ENCODE results near the gene GPSM1.

Gene GPSM1

DNA sequence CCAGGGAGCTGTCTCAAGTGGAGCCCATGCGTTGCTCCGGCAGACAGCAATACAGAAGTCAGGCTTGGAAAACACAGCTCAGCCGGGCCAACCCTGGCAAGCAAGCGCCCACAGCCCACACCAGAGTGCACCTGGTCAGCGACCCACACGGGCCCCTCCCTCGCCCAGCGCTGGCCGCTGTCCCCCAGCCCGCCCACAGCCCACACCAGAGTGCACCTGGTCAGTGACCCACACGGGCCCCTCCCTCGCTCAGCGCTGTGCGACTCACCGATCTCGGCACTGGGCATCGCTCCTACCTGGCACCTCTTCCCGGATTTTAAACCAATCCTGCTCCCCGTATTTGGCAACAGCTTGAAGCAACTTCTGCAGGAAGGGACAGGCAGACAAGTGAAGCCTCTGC lies 59.9 kb downstream of the GPSM1 start:
- H3K9me3 ChIP-seq (ENCODE audit: insufficient read depth, low read depth, low read length), result no peaks in the 10 kb centered on the region
- H3K36me3 ChIP-seq (ENCODE audit: insufficient read depth, low read length), result peaks cover 88% of the 10 kb centered on the region
- no peak overlapping the region for H3K9ac ChIP-seq (ENCODE audit: low read depth, low read length)
- H3K4me3 ChIP-seq (ENCODE audit: low read length), result no peak overlapping the region
- no peak overlapping the region for H3K27ac ChIP-seq (ENCODE audit: low read depth, low read length)
- H3K4me1 ChIP-seq (ENCODE audit: insufficient read depth, low read length), result no peaks in the 10 kb centered on the region
- H3K27me3 ChIP-seq (ENCODE audit: insufficient read depth, low read length), result no peaks in the 10 kb centered on the region
- WGBS, result 96% methylated on average over 19 of the region's 19 CpGs

DNA sequence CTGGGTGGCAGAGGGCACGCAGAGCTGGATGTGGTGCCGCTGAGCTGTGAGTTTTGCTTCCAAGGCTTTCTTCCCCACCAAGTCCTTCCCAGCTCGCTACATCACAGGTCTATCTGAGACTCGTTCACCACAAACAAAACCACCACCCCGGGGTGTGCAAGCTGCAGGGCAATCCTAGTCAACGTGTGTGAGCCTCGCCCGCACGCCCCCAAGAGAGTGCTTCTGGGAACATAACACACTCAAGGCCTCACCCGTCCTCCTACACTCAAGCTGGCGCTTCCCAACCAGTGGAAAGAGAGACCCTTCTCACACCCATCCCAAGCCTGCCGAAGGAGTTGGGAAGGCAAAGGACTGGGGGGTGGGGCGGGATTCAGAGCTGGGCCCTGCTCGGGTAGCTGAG lies 62.1 kb downstream of the GPSM1 start:
- Histone ChIP-seq H3K27me3 (ENCODE audit: insufficient read depth, low read length) (no peaks in the 10 kb centered on the region), H3K9ac (ENCODE audit: low read depth, low read length) (no peak overlapping the region), H3K9me3 (ENCODE audit: insufficient read depth, low read depth, low read length) (no peaks in the 10 kb centered on the region), H3K4me1 (ENCODE audit: insufficient read depth, low read length) (no peaks in the 10 kb centered on the region), H3K27ac (ENCODE audit: low read depth, low read length) (no peak overlapping the region), H3K4me3 (ENCODE audit: low read length) (no peak overlapping the region), H3K36me3 (ENCODE audit: insufficient read depth, low read length) (peaks cover 89% of the 10 kb centered on the region)
- 96% methylated on average over 14 of the region's 14 CpGs for WGBS

DNA sequence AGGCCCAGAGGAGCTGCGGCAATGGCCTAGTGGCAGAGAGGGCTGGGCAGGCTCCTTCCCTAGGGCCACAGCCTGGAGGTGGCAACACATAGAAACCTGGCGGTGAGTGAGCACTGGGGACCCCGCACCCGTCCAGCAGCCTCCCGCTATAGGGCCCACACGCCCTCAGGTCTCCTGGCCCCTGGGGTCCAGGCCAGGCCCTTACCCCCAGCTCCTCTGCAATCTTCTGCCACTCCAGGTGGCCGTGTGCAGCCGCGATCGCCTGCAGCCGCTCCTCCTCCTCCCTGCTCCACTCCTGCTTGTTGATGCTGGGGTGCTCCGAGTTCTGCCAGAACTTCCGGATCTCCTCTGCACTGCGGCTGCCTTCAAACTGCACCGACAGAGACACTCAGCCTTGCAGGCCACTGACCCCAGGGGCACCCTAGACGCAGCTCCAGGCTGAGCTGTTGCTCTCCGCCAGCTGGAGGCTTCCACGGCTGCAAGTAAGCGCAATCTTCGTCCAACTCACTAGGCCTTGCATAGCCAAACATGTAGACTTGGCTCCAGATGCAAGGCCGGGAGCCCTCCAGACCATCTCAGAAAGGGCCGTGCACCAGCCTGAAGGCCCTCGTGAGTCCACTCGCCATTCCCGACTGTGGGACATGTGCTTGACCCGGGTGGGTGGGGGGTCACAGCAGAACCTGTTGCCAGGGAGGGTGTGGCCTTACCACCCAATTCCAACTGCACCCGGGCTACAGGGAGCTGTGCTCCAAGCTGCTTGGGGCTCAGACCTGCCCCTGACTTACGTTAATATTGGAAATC lies 64.6 kb downstream of the GPSM1 start:
- Histone ChIP-seq H3K27me3 (ENCODE audit: insufficient read depth, low read length) (no peaks in the 10 kb centered on the region), H3K9me3 (ENCODE audit: insufficient read depth, low read depth, low read length) (no peaks in the 10 kb centered on the region), H3K27ac (ENCODE audit: low read depth, low read length) (no peak overlapping the region), H3K9ac (ENCODE audit: low read depth, low read length) (no peak overlapping the region), H3K4me1 (ENCODE audit: insufficient read depth, low read length) (no peaks in the 10 kb centered on the region), H3K36me3 (ENCODE audit: insufficient read depth, low read length) (peaks cover 95% of the 10 kb centered on the region), H3K4me3 (ENCODE audit: low read length) (no peak overlapping the region)
- WGBS, result 95% methylated on average over 28 of the region's 28 CpGs

DNA sequence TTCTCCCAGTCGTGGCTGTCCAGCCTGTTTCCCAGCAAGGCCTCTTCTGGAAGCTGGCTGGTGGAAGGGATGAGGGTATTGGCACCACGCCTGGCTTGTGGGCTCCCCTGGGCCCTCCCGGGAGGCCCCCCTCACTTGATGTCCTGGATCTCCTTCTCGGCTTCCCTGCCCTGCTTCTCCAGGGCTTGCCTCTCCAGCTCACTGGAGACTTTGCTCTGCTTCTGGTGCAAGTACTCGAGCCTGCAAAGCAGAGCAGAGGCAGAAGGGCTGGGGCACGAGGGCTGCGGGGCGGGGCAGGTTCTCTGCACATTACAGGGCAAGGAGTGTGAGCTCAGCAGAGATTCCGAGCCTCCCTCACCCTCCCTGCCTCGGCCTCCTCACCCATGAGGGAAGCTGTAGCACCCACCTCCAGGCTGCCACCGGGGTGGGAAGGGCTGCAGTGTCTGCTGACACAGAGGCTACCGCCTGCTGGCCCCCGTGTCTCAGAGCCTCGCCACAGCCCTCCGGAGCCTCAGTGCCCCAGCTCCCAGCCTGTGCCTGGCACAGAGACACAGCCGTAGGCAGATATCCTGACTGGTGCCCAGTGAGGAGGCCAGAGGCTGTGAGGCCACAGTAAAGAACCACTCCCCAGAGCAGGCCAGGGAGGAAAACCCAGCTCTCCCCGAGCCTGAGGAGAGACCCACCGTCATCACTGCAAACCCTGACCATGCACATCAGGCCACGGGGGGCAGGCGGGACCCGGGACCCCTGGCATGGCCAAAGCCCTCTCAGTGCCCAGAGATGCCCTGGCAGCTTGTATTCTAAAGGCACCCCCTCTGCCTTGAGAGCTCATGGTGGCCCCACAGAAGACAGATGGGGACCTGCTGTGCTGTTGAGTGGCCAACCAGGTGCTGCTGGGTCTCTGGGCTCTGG lies 65.5 kb downstream of the GPSM1 start:
- Histone ChIP-seq H3K4me3 (ENCODE audit: low read length) (no peak overlapping the region), H3K9me3 (ENCODE audit: insufficient read depth, low read depth, low read length) (no peaks in the 10 kb centered on the region), H3K36me3 (ENCODE audit: insufficient read depth, low read length) (peaks cover 93% of the 10 kb centered on the region), H3K27ac (ENCODE audit: low read depth, low read length) (no peak overlapping the region), H3K27me3 (ENCODE audit: insufficient read depth, low read length) (no peaks in the 10 kb centered on the region), H3K9ac (ENCODE audit: low read depth, low read length) (no peak overlapping the region), H3K4me1 (ENCODE audit: insufficient read depth, low read length) (no peaks in the 10 kb centered on the region)
- WGBS, result 90% methylated on average over 21 of the region's 21 CpGs

DNA sequence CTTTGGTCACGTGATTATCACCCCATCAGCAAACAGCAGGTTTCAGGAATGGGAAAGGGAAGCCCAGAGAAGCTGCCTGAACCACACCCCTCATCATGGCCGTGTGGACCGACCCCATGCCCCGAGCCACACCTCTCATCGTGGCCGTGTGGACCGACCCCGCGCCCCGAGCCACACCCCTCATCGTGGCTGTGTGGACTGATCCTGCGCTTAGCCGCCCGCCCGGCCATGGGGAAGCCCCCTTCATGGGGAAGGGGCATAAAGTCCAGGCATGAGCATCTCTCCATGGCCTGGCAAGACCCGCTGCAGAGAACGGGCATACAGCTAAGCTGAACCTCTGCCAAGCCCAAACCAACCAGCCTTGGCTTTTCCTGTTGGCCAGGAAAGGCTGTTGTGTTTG lies 66.2 kb downstream of the GPSM1 start:
- Histone ChIP-seq H3K4me3 (ENCODE audit: low read length) (no peak overlapping the region), H3K27ac (ENCODE audit: low read depth, low read length) (no peak overlapping the region), H3K27me3 (ENCODE audit: insufficient read depth, low read length) (no peaks in the 10 kb centered on the region), H3K36me3 (ENCODE audit: insufficient read depth, low read length) (peaks cover 92% of the 10 kb centered on the region), H3K9me3 (ENCODE audit: insufficient read depth, low read depth, low read length) (no peaks in the 10 kb centered on the region), H3K4me1 (ENCODE audit: insufficient read depth, low read length) (no peaks in the 10 kb centered on the region), H3K9ac (ENCODE audit: low read depth, low read length) (no peak overlapping the region)
- whole genome bisulfite sequencing, result 96% methylated on average over 17 of the region's 17 CpGs

DNA sequence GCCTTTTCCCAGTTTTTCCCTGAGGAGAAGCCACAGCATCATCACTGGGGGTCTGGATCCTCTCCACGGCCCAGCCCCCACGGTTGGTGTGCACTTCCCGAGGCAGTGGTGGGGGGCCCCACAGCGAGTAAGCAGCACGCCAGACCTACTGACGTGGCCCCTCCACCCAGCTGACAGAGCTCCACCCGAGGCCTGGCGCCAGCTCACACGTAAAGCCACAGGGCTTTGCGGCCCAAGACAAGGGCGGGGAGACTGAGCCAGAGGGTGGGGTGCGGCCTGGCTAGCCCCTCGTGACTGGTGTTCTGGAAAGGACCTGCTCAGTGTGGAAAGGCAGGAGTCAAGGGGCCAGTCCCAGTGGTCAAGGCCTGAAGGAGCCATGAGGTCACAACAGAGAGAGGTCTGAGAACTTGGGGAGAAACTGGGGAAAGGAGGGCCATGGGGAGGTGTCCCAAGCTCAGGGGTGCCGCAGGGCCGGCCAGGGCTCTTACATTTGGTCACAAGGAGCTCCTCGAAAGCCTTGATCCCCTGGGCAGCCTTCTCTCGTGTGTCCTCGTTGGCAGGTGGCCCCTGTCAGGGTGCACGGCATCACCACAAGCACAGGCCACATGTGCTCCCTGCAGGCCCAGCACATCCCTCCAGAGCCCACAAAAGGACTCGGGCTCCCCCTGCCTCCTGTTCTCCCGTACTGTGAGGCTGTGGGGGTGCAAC lies 67.1 kb downstream of the GPSM1 start:
- Histone ChIP-seq H3K9me3 (ENCODE audit: insufficient read depth, low read depth, low read length) (no peaks in the 10 kb centered on the region), H3K4me1 (ENCODE audit: insufficient read depth, low read length) (no peaks in the 10 kb centered on the region), H3K9ac (ENCODE audit: low read depth, low read length) (no peak overlapping the region), H3K27me3 (ENCODE audit: insufficient read depth, low read length) (no peaks in the 10 kb centered on the region), H3K36me3 (ENCODE audit: insufficient read depth, low read length) (peaks cover 83% of the 10 kb centered on the region), H3K4me3 (ENCODE audit: low read length) (no peak overlapping the region), H3K27ac (ENCODE audit: low read depth, low read length) (no peak overlapping the region)
- 97% methylated on average over 21 of the region's 21 CpGs for WGBS

DNA sequence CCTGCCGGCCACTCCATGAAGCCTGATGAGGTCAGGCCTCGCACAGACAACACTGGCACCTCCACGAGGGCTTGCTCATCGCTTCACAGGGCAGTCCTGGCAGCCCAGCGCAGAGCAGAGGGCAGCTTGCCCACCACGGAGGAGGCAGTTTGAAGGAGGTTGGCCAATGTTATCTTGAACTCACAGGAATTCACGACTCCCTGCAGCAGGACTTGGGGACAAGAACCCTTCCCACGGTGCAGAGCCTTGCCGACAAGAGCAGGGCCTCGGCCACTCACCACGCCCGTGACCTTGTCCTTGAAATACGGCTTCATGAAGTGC lies 67.6 kb downstream of the GPSM1 start:
- Histone ChIP-seq H3K4me1 (ENCODE audit: insufficient read depth, low read length) (no peaks in the 10 kb centered on the region), H3K9ac (ENCODE audit: low read depth, low read length) (no peak overlapping the region), H3K9me3 (ENCODE audit: insufficient read depth, low read depth, low read length) (no peaks in the 10 kb centered on the region), H3K27ac (ENCODE audit: low read depth, low read length) (no peak overlapping the region), H3K4me3 (ENCODE audit: low read length) (no peak overlapping the region), H3K36me3 (ENCODE audit: insufficient read depth, low read length) (peaks cover 78% of the 10 kb centered on the region), H3K27me3 (ENCODE audit: insufficient read depth, low read length) (no peaks in the 10 kb centered on the region)
- WGBS, result 96% methylated on average over 13 of the region's 13 CpGs

DNA sequence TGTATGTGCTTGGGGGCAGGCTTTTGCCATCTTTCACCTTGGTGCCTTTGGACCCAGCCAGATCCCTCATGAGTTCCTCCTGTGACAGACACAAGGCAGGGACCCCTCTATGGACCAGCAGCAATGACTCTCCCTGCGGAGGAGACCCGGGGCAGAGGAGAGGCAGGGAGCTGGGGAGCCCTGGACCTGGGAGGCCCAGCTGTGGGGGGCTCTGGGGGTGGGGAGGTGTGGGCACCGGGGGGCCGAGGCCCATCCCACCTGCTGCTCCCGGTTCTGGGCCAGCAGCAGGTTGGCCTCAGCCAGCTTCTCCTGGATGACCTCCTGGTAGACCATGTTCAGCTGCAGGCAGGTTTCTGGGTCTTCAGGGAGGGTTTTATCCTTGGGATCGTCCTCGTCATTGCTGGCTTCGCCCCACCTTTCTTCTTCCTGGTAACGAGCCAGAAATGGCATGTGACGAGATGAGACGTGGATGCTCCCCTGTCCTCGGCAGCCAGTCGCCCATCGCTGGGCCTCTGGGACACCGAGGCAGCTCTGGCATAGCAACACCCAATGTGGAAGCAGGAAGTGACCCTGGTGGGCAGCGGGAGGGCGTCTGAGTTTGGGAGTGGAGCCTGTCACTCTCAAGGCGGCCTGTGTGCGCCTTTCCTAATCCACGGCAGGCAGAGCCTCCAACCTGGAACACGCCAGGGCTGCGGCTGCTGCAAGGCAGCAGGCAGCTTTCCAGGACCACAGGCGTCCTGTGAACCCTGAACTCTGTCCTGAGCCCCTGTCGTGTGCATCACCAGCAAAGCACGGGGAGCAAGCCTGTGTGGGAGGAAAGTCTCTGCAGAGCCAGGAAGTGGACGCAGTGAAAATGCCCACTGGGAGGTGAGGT lies 68.2 kb downstream of the GPSM1 start:
- H3K9ac ChIP-seq (ENCODE audit: low read depth, low read length), result no peak overlapping the region
- no peaks in the 10 kb centered on the region for H3K27me3 ChIP-seq (ENCODE audit: insufficient read depth, low read length)
- peaks cover 74% of the 10 kb centered on the region for H3K36me3 ChIP-seq (ENCODE audit: insufficient read depth, low read length)
- H3K27ac ChIP-seq (ENCODE audit: low read depth, low read length), result no peak overlapping the region
- 93% methylated on average over 26 of the region's 26 CpGs for WGBS
- no peaks in the 10 kb centered on the region for H3K4me1 ChIP-seq (ENCODE audit: insufficient read depth, low read length)
- no peak overlapping the region for H3K4me3 ChIP-seq (ENCODE audit: low read length)
- H3K9me3 ChIP-seq (ENCODE audit: insufficient read depth, low read depth, low read length), result no peaks in the 10 kb centered on the region

DNA sequence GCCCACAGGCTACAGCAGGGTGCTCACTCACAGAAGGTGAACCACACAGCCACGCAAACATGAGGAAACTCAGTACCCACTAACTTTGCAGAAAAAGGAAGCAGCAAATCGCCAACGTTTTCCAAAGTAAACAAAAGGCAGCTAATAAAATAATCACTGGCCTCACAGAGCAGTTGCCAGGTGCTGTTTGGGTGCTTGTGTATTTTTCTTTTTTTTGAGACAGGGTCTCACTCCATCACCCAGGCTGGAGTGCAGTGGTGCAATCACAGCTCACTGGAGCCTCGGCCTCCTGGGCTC lies 68.8 kb downstream of the GPSM1 start:
- Histone ChIP-seq H3K4me1 (ENCODE audit: insufficient read depth, low read length) (no peaks in the 10 kb centered on the region), H3K9me3 (ENCODE audit: insufficient read depth, low read depth, low read length) (no peaks in the 10 kb centered on the region), H3K27ac (ENCODE audit: low read depth, low read length) (no peak overlapping the region), H3K36me3 (ENCODE audit: insufficient read depth, low read length) (peaks cover 71% of the 10 kb centered on the region), H3K4me3 (ENCODE audit: low read length) (no peak overlapping the region), H3K27me3 (ENCODE audit: insufficient read depth, low read length) (no peaks in the 10 kb centered on the region), H3K9ac (ENCODE audit: low read depth, low read length) (no peak overlapping the region)
- WGBS, result 96% methylated on average over 4 of the region's 4 CpGs

DNA sequence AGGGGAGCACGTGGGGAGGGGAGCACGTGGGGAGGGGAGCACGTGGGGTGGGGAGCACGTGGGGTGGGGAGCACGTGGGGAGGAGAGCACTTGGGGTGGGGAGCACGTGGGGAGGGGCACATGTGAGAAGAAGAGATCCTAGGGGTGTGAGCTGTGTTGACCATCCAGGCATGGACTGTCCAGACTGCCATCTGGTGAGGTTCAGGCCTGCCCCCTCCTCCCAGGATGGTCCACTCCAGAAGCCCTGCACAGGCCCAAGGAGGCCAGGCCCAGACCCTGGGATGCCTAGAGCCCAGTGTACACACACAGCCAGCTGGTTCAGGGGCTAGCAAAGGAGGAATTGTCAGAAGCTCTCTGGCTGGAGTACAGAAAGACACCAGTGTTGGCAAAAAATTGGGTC lies 70.3 kb downstream of the GPSM1 start:
- Histone ChIP-seq H3K9me3 (ENCODE audit: insufficient read depth, low read depth, low read length) (no peaks in the 10 kb centered on the region), H3K27ac (ENCODE audit: low read depth, low read length) (no peak overlapping the region), H3K9ac (ENCODE audit: low read depth, low read length) (no peak overlapping the region), H3K4me3 (ENCODE audit: low read length) (no peak overlapping the region), H3K36me3 (ENCODE audit: insufficient read depth, low read length) (peaks cover 70% of the 10 kb centered on the region), H3K4me1 (ENCODE audit: insufficient read depth, low read length) (no peaks in the 10 kb centered on the region), H3K27me3 (ENCODE audit: insufficient read depth, low read length) (no peaks in the 10 kb centered on the region)
- 81% methylated on average over 6 of the region's 6 CpGs for WGBS

Measured in HUES64 (cell line).